SK-N-SH treated with all-trans-retinoic acid at 6 μM for 48 hours (cell line): ENCODE data around the gene DCAF6.

Source experiments
- ATAC-seq: fragments of 200-7000 bp; cut with Tn5 transposase; 3 replicates; pipeline ENCODE4 v1.9.1; 2020; ENCODE audit warnings: mild to moderate bottlenecking, moderate library complexity
- BACH2 ChIP-seq: fragments of 250-450 bp; sonication (Bioruptor Pico); IDR thresholded peaks from 2 replicates; pipeline ENCODE4 v1.9.0; 2021; ENCODE audit warnings: mild to moderate bottlenecking, borderline replicate concordance
- CSDC2 ChIP-seq: fragments of 250-450 bp; sonication (Bioruptor Pico); IDR thresholded peaks from 2 replicates; pipeline ENCODE4 v1.5.0; 2020; ENCODE audit warnings: mild to moderate bottlenecking, moderate library complexity
- ESRRG ChIP-seq: fragments of 250-450 bp; sonication (Bioruptor Pico); IDR thresholded peaks from 2 replicates; pipeline ENCODE4 v1.6.1; 2021; ENCODE audit warnings: mild to moderate bottlenecking
- GLIS3 ChIP-seq: fragments of 250-450 bp; sonication (Bioruptor Pico); IDR thresholded peaks from 2 replicates; pipeline ENCODE4 v1.5.0; 2020; ENCODE audit warnings: mild to moderate bottlenecking, moderate library complexity
- OSR1 ChIP-seq: fragments of 250-450 bp; sonication (Bioruptor Pico); IDR thresholded peaks from 2 replicates; pipeline ENCODE4 v1.8.0; 2022; ENCODE audit warnings: moderate library complexity, mild to moderate bottlenecking, inconsistent platforms
- PPARA ChIP-seq: fragments of 250-450 bp; sonication (Bioruptor Pico); IDR thresholded peaks from 2 replicates; pipeline ENCODE4 v1.5.0; 2020; ENCODE audit warnings: mild to moderate bottlenecking, borderline replicate concordance
- RARB ChIP-seq: fragments of 250-450 bp; sonication (Bioruptor Pico); IDR thresholded peaks from 2 replicates; pipeline ENCODE4 v1.8.0; 2021; ENCODE audit warnings: mild to moderate bottlenecking, moderate library complexity
- SNAI2 ChIP-seq: fragments of 250-450 bp; sonication (Bioruptor Pico); IDR thresholded peaks from 2 replicates; pipeline ENCODE4 v1.5.0; 2020; ENCODE audit warnings: mild to moderate bottlenecking, moderate library complexity
- TCF4 ChIP-seq: fragments of 250-450 bp; sonication (Bioruptor Pico); IDR thresholded peaks from 2 replicates; pipeline ENCODE4 v1.8.0; 2021; ENCODE audit warnings: mild to moderate bottlenecking, moderate library complexity, borderline replicate concordance
- TOX ChIP-seq: fragments of 250-450 bp; sonication (Bioruptor Pico); IDR thresholded peaks from 2 replicates; pipeline ENCODE4 v1.8.0; 2021; ENCODE audit warnings: mild to moderate bottlenecking, moderate library complexity, borderline replicate concordance
- ZC3H10 ChIP-seq: fragments of 250-450 bp; sonication (Bioruptor Pico); IDR thresholded peaks from 2 replicates; pipeline ENCODE4 v1.5.1; 2021; ENCODE audit warnings: mild to moderate bottlenecking, moderate library complexity
- ZFP3 ChIP-seq: fragments of 250-450 bp; sonication (Bioruptor Pico); IDR thresholded peaks from 2 replicates; pipeline ENCODE4 v1.5.0; 2020; ENCODE audit warnings: mild to moderate bottlenecking, moderate library complexity
- ZFP30 ChIP-seq: fragments of 450-650 bp; formaldehyde crosslinking; IDR thresholded peaks from 2 replicates; pipeline ENCODE4 v1.5.0; 2022; ENCODE audit warnings: mild to moderate bottlenecking, moderate library complexity
- ZNF565 ChIP-seq: fragments of 450-650 bp; formaldehyde crosslinking; conservative IDR thresholded peaks from 2 replicates; pipeline ENCODE4 v1.5.0; 2020; ENCODE audit warnings: low read depth, mild to moderate bottlenecking, moderate library complexity
- ZNF70 ChIP-seq: fragments of 450-650 bp; formaldehyde crosslinking; IDR thresholded peaks from 2 replicates; pipeline ENCODE4 v1.5.0; 2020; ENCODE audit warnings: mild to moderate bottlenecking, moderate library complexity
- ZNF8 ChIP-seq: fragments of 450-650 bp; formaldehyde crosslinking; IDR thresholded peaks from 2 replicates; pipeline ENCODE4 v1.5.0; 2020; ENCODE audit warnings: mild to moderate bottlenecking, moderate library complexity
- TF ChIP-seq, protein P1 (sequence below): fragments of 250-450 bp; sonication (Bioruptor Pico); IDR thresholded peaks from 2 replicates; pipeline ENCODE4 v1.5.0; 2020; ENCODE audit warnings: mild to moderate bottlenecking, moderate library complexity
- TF ChIP-seq, protein P2 (sequence below): fragments of 250-450 bp; sonication (Bioruptor Pico); IDR thresholded peaks from 2 replicates; pipeline ENCODE4 v1.8.0; 2021; ENCODE audit warnings: low read depth, mild to moderate bottlenecking, moderate library complexity, borderline replicate concordance
- TF ChIP-seq, protein P3 (sequence below): fragments of 250-450 bp; sonication (Bioruptor Pico); IDR thresholded peaks from 2 replicates; pipeline ENCODE4 v1.8.0; 2020; ENCODE audit warnings: mild to moderate bottlenecking, moderate library complexity, borderline replicate concordance
- TF ChIP-seq, protein P4 (sequence below): fragments of 250-450 bp; sonication (Bioruptor Pico); IDR thresholded peaks from 2 replicates; pipeline ENCODE4 v1.5.1; 2021; ENCODE audit warnings: mild to moderate bottlenecking, moderate library complexity

Gene DCAF6

DNA sequence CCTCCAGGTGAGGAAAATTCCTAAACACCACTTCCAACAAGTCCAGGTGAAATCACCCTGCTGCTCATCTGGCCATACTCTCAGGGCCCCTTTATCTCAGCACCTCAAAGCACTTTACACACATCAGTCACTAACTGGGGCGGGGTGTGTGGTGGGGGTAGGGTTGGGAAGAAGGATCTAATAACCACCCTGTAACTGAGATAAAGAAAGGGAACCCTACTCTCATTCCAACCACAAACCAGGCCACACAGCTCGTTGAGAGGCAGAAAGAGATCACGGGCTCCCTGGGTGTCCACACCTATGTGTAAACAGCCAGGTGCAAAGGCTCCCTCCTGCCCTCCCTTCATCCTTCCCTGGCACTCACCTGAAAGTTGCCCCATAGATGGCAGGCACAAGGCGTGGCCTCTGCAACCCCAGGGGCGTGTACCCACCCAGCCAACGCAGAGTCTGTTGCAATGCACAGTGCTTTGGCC, 179.9 kb downstream of the DCAF6 start (continued):
- TF ChIP-seq PPARA (CRISPR knock-in tag) (no peak), ZNF70 (no peak), ZNF8 (CRISPR knock-in tag) (no peak)

DNA sequence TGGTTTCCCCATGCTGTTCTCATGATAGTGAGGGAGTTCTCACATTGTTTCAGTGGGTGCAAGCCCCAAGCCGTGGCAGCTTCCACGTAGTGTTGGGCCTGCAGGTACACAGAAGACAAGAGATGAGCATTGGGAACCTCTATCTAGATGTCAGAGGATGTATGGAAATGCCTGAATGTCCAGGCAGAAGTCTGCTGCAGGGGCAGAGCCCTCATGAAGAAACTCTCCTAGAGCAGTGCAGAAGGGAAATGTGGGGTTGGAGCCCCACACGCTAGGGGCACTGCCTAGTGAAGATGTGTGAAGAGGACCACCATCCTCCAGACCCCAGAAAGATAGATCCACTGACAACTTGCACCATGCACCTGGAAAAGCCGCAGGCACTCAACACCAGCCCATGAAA, 183.3 kb downstream of the DCAF6 start:
- TF ChIP-seq TCF4 (CRISPR knock-in tag), result no peak
- TF ChIP-seq PPARA (CRISPR knock-in tag), result no peak
- TF ChIP-seq OSR1 (CRISPR knock-in tag), result no peak
- TF ChIP-seq, protein P1, sequence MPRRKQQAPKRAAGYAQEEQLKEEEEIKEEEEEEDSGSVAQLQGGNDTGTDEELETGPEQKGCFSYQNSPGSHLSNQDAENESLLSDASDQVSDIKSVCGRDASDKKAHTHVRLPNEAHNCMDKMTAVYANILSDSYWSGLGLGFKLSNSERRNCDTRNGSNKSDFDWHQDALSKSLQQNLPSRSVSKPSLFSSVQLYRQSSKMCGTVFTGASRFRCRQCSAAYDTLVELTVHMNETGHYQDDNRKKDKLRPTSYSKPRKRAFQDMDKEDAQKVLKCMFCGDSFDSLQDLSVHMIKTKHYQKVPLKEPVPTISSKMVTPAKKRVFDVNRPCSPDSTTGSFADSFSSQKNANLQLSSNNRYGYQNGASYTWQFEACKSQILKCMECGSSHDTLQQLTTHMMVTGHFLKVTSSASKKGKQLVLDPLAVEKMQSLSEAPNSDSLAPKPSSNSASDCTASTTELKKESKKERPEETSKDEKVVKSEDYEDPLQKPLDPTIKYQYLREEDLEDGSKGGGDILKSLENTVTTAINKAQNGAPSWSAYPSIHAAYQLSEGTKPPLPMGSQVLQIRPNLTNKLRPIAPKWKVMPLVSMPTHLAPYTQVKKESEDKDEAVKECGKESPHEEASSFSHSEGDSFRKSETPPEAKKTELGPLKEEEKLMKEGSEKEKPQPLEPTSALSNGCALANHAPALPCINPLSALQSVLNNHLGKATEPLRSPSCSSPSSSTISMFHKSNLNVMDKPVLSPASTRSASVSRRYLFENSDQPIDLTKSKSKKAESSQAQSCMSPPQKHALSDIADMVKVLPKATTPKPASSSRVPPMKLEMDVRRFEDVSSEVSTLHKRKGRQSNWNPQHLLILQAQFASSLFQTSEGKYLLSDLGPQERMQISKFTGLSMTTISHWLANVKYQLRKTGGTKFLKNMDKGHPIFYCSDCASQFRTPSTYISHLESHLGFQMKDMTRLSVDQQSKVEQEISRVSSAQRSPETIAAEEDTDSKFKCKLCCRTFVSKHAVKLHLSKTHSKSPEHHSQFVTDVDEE, result no peak
- TF ChIP-seq ZFP30, result no peak
- TF ChIP-seq, protein P2, sequence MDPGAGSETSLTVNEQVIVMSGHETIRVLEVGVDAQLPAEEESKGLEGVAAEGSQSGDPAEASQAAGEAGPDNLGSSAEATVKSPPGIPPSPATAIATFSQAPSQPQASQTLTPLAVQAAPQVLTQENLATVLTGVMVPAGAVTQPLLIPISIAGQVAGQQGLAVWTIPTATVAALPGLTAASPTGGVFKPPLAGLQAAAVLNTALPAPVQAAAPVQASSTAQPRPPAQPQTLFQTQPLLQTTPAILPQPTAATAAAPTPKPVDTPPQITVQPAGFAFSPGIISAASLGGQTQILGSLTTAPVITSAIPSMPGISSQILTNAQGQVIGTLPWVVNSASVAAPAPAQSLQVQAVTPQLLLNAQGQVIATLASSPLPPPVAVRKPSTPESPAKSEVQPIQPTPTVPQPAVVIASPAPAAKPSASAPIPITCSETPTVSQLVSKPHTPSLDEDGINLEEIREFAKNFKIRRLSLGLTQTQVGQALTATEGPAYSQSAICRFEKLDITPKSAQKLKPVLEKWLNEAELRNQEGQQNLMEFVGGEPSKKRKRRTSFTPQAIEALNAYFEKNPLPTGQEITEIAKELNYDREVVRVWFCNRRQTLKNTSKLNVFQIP (CRISPR knock-in tag), result no peak
- no peak for TF ChIP-seq RARB (CRISPR knock-in tag)
- TF ChIP-seq ZNF565 (CRISPR knock-in tag), result no peak
- TF ChIP-seq ZC3H10 (CRISPR knock-in tag), result no peak
- TF ChIP-seq GLIS3 (CRISPR knock-in tag), result no peak
- TF ChIP-seq SNAI2 (CRISPR knock-in tag), result no peak
- TF ChIP-seq ZNF70, result no peak
- TF ChIP-seq ZNF8 (CRISPR knock-in tag), result no peak
- no peak for TF ChIP-seq ESRRG (CRISPR knock-in tag)

DNA sequence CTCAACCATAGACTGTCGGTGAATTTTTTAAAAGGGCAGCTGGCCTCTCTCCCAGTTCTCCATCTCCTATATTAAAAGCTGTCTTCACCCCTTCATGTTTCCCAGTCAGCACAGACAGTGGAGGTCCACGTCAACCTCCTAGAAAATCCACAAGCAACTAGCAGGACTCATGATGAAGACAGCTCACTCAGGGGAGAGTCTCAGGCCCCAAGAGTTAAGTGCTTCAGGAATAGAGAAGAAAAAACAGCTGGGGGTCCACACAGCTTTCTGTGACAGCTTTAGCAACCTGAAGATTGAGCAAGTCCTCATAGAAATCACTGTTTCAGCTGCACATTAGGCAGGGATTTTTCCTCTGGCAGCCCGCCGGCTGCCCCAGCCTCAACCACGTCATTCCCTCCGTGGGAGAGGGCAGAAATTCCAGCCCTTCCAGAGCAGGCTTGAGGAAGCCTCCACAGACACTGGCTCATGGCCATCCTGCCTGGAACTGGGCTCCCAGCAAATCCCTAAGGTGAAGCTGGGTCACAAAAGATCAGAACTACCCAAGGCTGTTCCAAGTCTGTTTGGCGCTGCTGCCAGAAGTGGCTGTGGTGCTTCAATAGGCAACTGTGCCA, 185.0 kb downstream of the DCAF6 start:
- TF ChIP-seq ESRRG (CRISPR knock-in tag) (no peak), PPARA (CRISPR knock-in tag) (no peak), ZFP3 (no peak), CSDC2 (CRISPR knock-in tag) (no peak), ZNF565 (CRISPR knock-in tag) (no peak), SNAI2 (CRISPR knock-in tag) (no peak), RARB (CRISPR knock-in tag) (no peak), OSR1 (CRISPR knock-in tag) (no peak), GLIS3 (CRISPR knock-in tag) (no peak), TOX (CRISPR knock-in tag) (no peak), TCF4 (CRISPR knock-in tag) (no peak), BACH2 (CRISPR knock-in tag) (no peak), ZNF70 (no peak), ZC3H10 (CRISPR knock-in tag) (no peak)
- TF ChIP-seq, protein P3, sequence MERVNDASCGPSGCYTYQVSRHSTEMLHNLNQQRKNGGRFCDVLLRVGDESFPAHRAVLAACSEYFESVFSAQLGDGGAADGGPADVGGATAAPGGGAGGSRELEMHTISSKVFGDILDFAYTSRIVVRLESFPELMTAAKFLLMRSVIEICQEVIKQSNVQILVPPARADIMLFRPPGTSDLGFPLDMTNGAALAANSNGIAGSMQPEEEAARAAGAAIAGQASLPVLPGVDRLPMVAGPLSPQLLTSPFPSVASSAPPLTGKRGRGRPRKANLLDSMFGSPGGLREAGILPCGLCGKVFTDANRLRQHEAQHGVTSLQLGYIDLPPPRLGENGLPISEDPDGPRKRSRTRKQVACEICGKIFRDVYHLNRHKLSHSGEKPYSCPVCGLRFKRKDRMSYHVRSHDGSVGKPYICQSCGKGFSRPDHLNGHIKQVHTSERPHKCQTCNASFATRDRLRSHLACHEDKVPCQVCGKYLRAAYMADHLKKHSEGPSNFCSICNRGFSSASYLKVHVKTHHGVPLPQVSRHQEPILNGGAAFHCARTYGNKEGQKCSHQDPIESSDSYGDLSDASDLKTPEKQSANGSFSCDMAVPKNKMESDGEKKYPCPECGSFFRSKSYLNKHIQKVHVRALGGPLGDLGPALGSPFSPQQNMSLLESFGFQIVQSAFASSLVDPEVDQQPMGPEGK (CRISPR knock-in tag), result no peak
- TF ChIP-seq, protein P2 (CRISPR knock-in tag), result no peak
- TF ChIP-seq, protein P1, result no peak
- TF ChIP-seq, protein P4, sequence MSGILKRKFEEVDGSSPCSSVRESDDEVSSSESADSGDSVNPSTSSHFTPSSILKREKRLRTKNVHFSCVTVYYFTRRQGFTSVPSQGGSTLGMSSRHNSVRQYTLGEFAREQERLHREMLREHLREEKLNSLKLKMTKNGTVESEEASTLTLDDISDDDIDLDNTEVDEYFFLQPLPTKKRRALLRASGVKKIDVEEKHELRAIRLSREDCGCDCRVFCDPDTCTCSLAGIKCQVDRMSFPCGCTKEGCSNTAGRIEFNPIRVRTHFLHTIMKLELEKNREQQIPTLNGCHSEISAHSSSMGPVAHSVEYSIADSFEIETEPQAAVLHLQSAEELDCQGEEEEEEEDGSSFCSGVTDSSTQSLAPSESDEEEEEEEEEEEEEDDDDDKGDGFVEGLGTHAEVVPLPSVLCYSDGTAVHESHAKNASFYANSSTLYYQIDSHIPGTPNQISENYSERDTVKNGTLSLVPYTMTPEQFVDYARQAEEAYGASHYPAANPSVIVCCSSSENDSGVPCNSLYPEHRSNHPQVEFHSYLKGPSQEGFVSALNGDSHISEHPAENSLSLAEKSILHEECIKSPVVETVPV (CRISPR knock-in tag), result no peak
- no peak for ATAC-seq

More for the DNA sequence above, 183.3 kb downstream of the DCAF6 start:
- no peak for ATAC-seq
